Measurements from ENCODE around the gene IER2.
"Not testable (repeated sequence)": the region's sequence is repeated elsewhere in the genome, so short reads cannot be mapped to it uniquely, and the experiment has no call there.

- not testable (repeated sequence) for TF ChIP-seq CTCF, POLR2A (IDR thresholded peaks at IDR 0.05)
Observed at GRCh38 chr19:13184926-13185325, 34.7 kb downstream of the IER2 start.

Measured in adrenal gland (tissue), 5 donors.